Skin of body (tissue), 2 donors: ENCODE data around the gene ZCCHC3. TPM values are rescaled to one million over a fixed set of nuclear protein-coding genes. Genes with fewer than 3 reads are reported as not detected.
"Not testable (repeated sequence)": the region's sequence is repeated elsewhere in the genome, so short reads cannot be mapped to it uniquely, and the experiment has no call there.

Experiments
- DNase-seq: peaks from one replicate; lab custom pipeline; 2025; lab: John Stamatoyannopoulos, UW
- total RNA-seq: library from RNA; depleted of rRNA; stranded (reverse); fragments of >200 nt; gene quantifications from one replicate; pipeline ENCODE4 v1.2.3, GENCODE V29; 2014

Gene ZCCHC3
- total RNA-seq = 20.7 TPM

GRCh38 chr20:297098-297924 lies at the start of gene ZCCHC3:
Gene ZCCHC3, plus strand, starts transcription at chr20:297570. Its CDS starts 17 bp downstream, at chr20:297587.
- peak; percentile 95 for DNase-seq

- no peak for DNase-seq
Measured at GRCh38 chr20:251354-251753, 46.0 kb upstream of the ZCCHC3 start.

- no peak for DNase-seq
Measured at GRCh38 chr20:252801-253200, 44.6 kb upstream of the ZCCHC3 start.

- not testable (repeated sequence) for DNase-seq
Measured at GRCh38 chr20:253447-253846, 43.9 kb upstream of the ZCCHC3 start.

GRCh38 chr20:257419-257818 lies 40.0 kb upstream of the ZCCHC3 start, which contains the start of gene DEFB132:
Gene DEFB132, plus strand, starts transcription at chr20:257724. Its CDS starts 55 bp downstream, at chr20:257779.
- DNase-seq = no peak

- DNase-seq = no peak
Measured at GRCh38 chr20:258269-258858, 39.0 kb upstream of the ZCCHC3 start.

- DNase-seq = no peak
Measured at GRCh38 chr20:258963-259362, 38.4 kb upstream of the ZCCHC3 start.

GRCh38 chr20:259981-260380 lies 37.4 kb upstream of the ZCCHC3 start:
- DNase-seq = no peak

- no peak for DNase-seq
Measured at GRCh38 chr20:263701-264100, 33.7 kb upstream of the ZCCHC3 start.

- peak; percentile 38 for DNase-seq
Measured at GRCh38 chr20:266596-267562, 30.5 kb upstream of the ZCCHC3 start.

- no peak for DNase-seq
Measured at GRCh38 chr20:270517-270916, 26.9 kb upstream of the ZCCHC3 start.

- DNase-seq = no peak
Measured at GRCh38 chr20:271069-271468, 26.3 kb upstream of the ZCCHC3 start.

GRCh38 chr20:271528-271927 lies 25.8 kb upstream of the ZCCHC3 start:
- no peak for DNase-seq

GRCh38 chr20:272718-273117 lies 24.7 kb upstream of the ZCCHC3 start:
- DNase-seq = no peak

GRCh38 chr20:273884-274283 lies 23.5 kb upstream of the ZCCHC3 start:
- no peak for DNase-seq

GRCh38 chr20:275791-276190 lies 21.6 kb upstream of the ZCCHC3 start:
- DNase-seq = no peak

GRCh38 chr20:276620-277495 lies 20.5 kb upstream of the ZCCHC3 start:
- no peak for DNase-seq

GRCh38 chr20:277496-277781 lies 19.9 kb upstream of the ZCCHC3 start:
- DNase-seq = no peak

- no peak for DNase-seq
Measured at GRCh38 chr20:278181-278580, 19.2 kb upstream of the ZCCHC3 start.

- DNase-seq = no peak
Measured at GRCh38 chr20:278607-279571, 18.5 kb upstream of the ZCCHC3 start.
